GM10248 (cell line): ENCODE results near the gene TCF7L1.
"Not testable (repeated sequence)": the region's sequence is repeated elsewhere in the genome, so short reads cannot be mapped to it uniquely, and the experiment has no call there.

Experiments used
- CTCF ChIA-PET: fragments of 300-600 bp; sonication (Branson Sonifier 250); formaldehyde crosslinking; extraction: SDS; loops from one replicate; lab custom pipeline; 2021; ENCODE audit warnings: antibody characterized with exemption; lab: Yijun Ruan, JAX
- POLR2A ChIA-PET: fragments of 350-650 bp; sonication (Branson Sonifier 250); formaldehyde crosslinking; extraction: SDS; loops from one replicate; lab custom pipeline; 2020; ENCODE audit warnings: antibody characterized with exemption; lab: Yijun Ruan, JAX
- DNase-seq: peaks from one replicate; pipeline ENCODE4 v3.0.0; 2012; ENCODE audit errors: extremely low spot score
- CTCF ChIP-seq: IDR thresholded peaks from 2 replicates; pipeline ENCODE4 v1.5.1; 2012; ENCODE audit warnings: mild to moderate bottlenecking, low read depth; ENCODE audit errors: extremely low read depth, missing control alignments, control extremely low read depth

Gene TCF7L1

GRCh38 chr2:85334928-85335327 is 201.7 kb downstream of the TCF7L1 start:
- POLR2A ChIA-PET = no interaction called here
- no peak for TF ChIP-seq CTCF
- no peak for DNase-seq
- CTCF ChIA-PET = interaction anchor here (1.3 to 1.5 kb wide), 2 partner anchors 9 to 12 kb away, joined by 3 read pairs; no protein-coding TSS in a partner anchor

- DNase-seq = no peak
- no peak for TF ChIP-seq CTCF
- CTCF ChIA-PET = interaction anchor here (0.7 to 0.8 kb wide), 3 partner anchors 12 to 40 kb away, joined by 3 to 4 read pairs (median 3); partner anchors contain the start of gene TGOLN2
- POLR2A ChIA-PET = no interaction called here
These were observed 207.1 kb downstream of the TCF7L1 start for GRCh38 chr2:85340034-85340892.

GRCh38 chr2:85341269-85342029 is 208.3 kb downstream of the TCF7L1 start:
- CTCF ChIA-PET = interaction anchor here (0.8 to 1.2 kb wide), 3 partner anchors 8 to 13 kb away, joined by 3 read pairs; partner anchors contain the start of genes ELMOD3 and RETSAT
- POLR2A ChIA-PET = no interaction called here
- no peak for TF ChIP-seq CTCF
- DNase-seq = no peak

GRCh38 chr2:85342156-85342555 is 209.0 kb downstream of the TCF7L1 start:
- ChIA-PET CTCF (interaction anchor here (1.2 kb wide), 1 partner anchor 9 kb away, joined by 3 read pairs; no protein-coding TSS in a partner anchor), POLR2A (interaction anchor here (0.7 kb wide), 1 partner anchor 27 kb away, joined by 4 read pairs; no protein-coding TSS in a partner anchor)
- no peak for TF ChIP-seq CTCF
- DNase-seq = no peak

GRCh38 chr2:85343207-85343895 is 210.2 kb downstream of the TCF7L1 start:
- CTCF ChIA-PET, DNase-seq, POLR2A ChIA-PET: not testable (repeated sequence)

GRCh38 chr2:85344356-85344954 is 211.3 kb downstream of the TCF7L1 start:
- no peak for DNase-seq
- POLR2A ChIA-PET = no interaction called here
- CTCF ChIA-PET = no interaction called here
- no peak for TF ChIP-seq CTCF
